K562 (cell line): ENCODE measurements around the gene NRN1L. TPM values are rescaled to one million over a fixed set of nuclear protein-coding genes. Genes with fewer than 3 reads are reported as not detected.

Experiments
- LCOR ChIP-seq: sonication (generic); formaldehyde crosslinking; IDR thresholded peaks from 2 replicates; pipeline ENCODE4 v1.8.0; 2022; ENCODE audit warnings: mild to moderate bottlenecking, missing genetic modification reagents
- PHF20 ChIP-seq: fragments of 450-650 bp; IDR thresholded peaks from 2 replicates; pipeline ENCODE4 v1.6.1; 2018; ENCODE audit not compliant: partially characterized antibody
- SMARCE1 ChIP-seq: fragments of 450-650 bp; IDR thresholded peaks from 2 replicates; pipeline ENCODE4 v1.7.1; 2016; ENCODE audit warnings: mild to moderate bottlenecking
- SPI1 ChIP-seq: IDR thresholded peaks from 2 replicates; pipeline ENCODE4 v1.6.1; 2011; ENCODE audit warnings: low read depth, low read length, control low read depth, borderline replicate concordance
- ZNF76 ChIP-seq: fragments of 250-450 bp; sonication (Bioruptor Pico); IDR thresholded peaks from 2 replicates; pipeline ENCODE4 v1.4.0; 2020; ENCODE audit warnings: mild to moderate bottlenecking, moderate library complexity, borderline replicate concordance
- polyA plus RNA-seq, 8 experiments: library from polyadenylated mRNA; depleted of rRNA in 4 of 8; stranded (reverse) in 5 of 8; unstranded in 3 of 8; fragments of >200 nt; fragmentation: Nextera tagmentation in 2 of 8; fragmentation: Illumina TruSeq in 1 of 8; extraction: Ambion mirVana in 2 of 8; extraction: Trizol in 1 of 8; gene quantifications; 2 replicates each; pipeline versions ENCODE4 v1.2.1 to v1.2.3, GENCODE V29; 2011 to 2014; ENCODE audit warnings: inconsistent platforms in 1 of 8, missing spikeins in 1 of 8
- total RNA-seq, 7 experiments: library from RNA; depleted of rRNA in 6 of 7; stranded (reverse); fragments of >200 nt in 6 of 7; fragmentation: Illumina TruSeq in 2 of 7; extraction: Trizol in 2 of 7; gene quantifications; 2 replicates each; pipeline versions ENCODE4 v1.2.1 to v1.2.3, GENCODE V29; 2011 to 2021; ENCODE audit warnings: low replicate concordance in 1 of 7
- TF ChIP-seq, protein P1 (sequence below), 2 experiments: fragments of 450-650 bp; IDR thresholded peaks; 2 replicates each; pipeline ENCODE4 v1.6.1; 2018; ENCODE audit warnings: mild to moderate bottlenecking in 2 of 2, low read depth in 1 of 2; ENCODE audit not compliant: partially characterized antibody in 2 of 2
- TF ChIP-seq, protein P2 (sequence below): conservative IDR thresholded peaks from 2 replicates; pipeline ENCODE4 v1.6.1; 2011; ENCODE audit warnings: low read depth, mild to moderate bottlenecking, low read length; ENCODE audit not compliant: control insufficient read depth
- TF ChIP-seq, protein P3 (sequence below): fragments of 450-650 bp; formaldehyde crosslinking; IDR thresholded peaks from 2 replicates; pipeline ENCODE4 v1.4.0; 2020; ENCODE audit warnings: mild to moderate bottlenecking, moderate library complexity
- TF ChIP-seq, protein P4 (sequence below): fragments of 450-650 bp; IDR thresholded peaks from 2 replicates; pipeline ENCODE4 v1.6.1; 2018; ENCODE audit not compliant: partially characterized antibody
- TF ChIP-seq, protein P5 (sequence below): fragments of 450-650 bp; IDR thresholded peaks from 2 replicates; pipeline ENCODE4 v1.6.1; 2016; ENCODE audit warnings: mild to moderate bottlenecking

NRN1L gene
- total and polyA plus RNA-seq, 9 of the 15 experiments (the other 6 are each of a cell fraction or from before 2014, with no cell fraction given), result 0.22 to 0.86 (median 0.61) TPM; not detected in 5

DNA sequence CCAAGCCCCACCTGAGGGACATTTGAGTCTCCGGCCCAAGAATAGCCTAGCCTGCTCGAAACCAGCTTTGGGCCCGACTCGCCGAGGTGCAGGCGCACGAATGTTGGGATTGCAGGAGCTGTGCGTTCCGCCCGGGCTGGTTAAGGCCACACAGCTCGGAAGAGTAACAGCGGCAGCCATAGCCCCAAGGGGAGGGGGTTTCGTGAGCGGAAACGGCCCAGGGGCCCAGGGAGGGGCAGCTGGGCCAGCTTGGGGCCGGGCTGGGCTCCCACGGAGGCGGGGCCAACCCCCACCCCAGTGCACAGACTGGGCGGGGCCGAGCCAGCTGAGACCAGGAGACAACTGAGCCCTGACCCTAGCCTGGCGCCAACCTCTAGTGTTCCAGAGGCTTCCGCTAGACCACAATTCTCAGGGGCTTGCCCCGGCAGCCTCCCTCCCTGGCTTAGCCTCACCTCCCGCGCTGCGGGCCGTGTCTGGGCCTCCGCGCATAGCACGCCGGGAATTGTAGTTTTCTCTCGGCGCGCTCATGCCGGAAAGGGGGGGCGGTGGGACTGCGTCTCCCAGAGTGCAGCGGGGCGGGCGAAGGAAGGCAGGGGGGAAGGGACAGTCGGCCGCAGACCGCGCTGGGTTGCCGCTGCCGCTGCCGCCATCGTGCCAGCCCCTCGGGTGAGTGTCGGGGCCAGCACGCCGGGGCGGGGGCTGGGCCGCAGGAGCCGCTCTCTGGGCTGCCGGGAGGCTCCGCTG is 38.2 kb upstream of the NRN1L start, which contains the start of gene NUTF2 (continued):
- TF ChIP-seq ZNF76 (CRISPR knock-in tag) (no peak; the same call in 1 of the 2 replicates), SPI1 (no peak), LCOR (CRISPR knock-in tag) (no peak; the same call in 1 of the 2 replicates), PHF20 (peak; percentile 44), SMARCE1 (peak; percentile 64; the same call in 1 of the 2 replicates)
- TF ChIP-seq, protein P1, sequence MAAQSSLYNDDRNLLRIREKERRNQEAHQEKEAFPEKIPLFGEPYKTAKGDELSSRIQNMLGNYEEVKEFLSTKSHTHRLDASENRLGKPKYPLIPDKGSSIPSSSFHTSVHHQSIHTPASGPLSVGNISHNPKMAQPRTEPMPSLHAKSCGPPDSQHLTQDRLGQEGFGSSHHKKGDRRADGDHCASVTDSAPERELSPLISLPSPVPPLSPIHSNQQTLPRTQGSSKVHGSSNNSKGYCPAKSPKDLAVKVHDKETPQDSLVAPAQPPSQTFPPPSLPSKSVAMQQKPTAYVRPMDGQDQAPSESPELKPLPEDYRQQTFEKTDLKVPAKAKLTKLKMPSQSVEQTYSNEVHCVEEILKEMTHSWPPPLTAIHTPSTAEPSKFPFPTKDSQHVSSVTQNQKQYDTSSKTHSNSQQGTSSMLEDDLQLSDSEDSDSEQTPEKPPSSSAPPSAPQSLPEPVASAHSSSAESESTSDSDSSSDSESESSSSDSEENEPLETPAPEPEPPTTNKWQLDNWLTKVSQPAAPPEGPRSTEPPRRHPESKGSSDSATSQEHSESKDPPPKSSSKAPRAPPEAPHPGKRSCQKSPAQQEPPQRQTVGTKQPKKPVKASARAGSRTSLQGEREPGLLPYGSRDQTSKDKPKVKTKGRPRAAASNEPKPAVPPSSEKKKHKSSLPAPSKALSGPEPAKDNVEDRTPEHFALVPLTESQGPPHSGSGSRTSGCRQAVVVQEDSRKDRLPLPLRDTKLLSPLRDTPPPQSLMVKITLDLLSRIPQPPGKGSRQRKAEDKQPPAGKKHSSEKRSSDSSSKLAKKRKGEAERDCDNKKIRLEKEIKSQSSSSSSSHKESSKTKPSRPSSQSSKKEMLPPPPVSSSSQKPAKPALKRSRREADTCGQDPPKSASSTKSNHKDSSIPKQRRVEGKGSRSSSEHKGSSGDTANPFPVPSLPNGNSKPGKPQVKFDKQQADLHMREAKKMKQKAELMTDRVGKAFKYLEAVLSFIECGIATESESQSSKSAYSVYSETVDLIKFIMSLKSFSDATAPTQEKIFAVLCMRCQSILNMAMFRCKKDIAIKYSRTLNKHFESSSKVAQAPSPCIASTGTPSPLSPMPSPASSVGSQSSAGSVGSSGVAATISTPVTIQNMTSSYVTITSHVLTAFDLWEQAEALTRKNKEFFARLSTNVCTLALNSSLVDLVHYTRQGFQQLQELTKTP (IDR thresholded peaks at IDR 0.05; ENCODE audit: low read depth in 1 of 2, partially characterized antibody in 2 of 2), result peak; percentile 37 to 98
- TF ChIP-seq, protein P2, sequence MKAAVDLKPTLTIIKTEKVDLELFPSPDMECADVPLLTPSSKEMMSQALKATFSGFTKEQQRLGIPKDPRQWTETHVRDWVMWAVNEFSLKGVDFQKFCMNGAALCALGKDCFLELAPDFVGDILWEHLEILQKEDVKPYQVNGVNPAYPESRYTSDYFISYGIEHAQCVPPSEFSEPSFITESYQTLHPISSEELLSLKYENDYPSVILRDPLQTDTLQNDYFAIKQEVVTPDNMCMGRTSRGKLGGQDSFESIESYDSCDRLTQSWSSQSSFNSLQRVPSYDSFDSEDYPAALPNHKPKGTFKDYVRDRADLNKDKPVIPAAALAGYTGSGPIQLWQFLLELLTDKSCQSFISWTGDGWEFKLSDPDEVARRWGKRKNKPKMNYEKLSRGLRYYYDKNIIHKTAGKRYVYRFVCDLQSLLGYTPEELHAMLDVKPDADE, result peak; percentile 98
- TF ChIP-seq, protein P3, sequence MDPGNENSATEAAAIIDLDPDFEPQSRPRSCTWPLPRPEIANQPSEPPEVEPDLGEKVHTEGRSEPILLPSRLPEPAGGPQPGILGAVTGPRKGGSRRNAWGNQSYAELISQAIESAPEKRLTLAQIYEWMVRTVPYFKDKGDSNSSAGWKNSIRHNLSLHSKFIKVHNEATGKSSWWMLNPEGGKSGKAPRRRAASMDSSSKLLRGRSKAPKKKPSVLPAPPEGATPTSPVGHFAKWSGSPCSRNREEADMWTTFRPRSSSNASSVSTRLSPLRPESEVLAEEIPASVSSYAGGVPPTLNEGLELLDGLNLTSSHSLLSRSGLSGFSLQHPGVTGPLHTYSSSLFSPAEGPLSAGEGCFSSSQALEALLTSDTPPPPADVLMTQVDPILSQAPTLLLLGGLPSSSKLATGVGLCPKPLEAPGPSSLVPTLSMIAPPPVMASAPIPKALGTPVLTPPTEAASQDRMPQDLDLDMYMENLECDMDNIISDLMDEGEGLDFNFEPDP (CRISPR knock-in tag), result no peak
- TF ChIP-seq, protein P4, sequence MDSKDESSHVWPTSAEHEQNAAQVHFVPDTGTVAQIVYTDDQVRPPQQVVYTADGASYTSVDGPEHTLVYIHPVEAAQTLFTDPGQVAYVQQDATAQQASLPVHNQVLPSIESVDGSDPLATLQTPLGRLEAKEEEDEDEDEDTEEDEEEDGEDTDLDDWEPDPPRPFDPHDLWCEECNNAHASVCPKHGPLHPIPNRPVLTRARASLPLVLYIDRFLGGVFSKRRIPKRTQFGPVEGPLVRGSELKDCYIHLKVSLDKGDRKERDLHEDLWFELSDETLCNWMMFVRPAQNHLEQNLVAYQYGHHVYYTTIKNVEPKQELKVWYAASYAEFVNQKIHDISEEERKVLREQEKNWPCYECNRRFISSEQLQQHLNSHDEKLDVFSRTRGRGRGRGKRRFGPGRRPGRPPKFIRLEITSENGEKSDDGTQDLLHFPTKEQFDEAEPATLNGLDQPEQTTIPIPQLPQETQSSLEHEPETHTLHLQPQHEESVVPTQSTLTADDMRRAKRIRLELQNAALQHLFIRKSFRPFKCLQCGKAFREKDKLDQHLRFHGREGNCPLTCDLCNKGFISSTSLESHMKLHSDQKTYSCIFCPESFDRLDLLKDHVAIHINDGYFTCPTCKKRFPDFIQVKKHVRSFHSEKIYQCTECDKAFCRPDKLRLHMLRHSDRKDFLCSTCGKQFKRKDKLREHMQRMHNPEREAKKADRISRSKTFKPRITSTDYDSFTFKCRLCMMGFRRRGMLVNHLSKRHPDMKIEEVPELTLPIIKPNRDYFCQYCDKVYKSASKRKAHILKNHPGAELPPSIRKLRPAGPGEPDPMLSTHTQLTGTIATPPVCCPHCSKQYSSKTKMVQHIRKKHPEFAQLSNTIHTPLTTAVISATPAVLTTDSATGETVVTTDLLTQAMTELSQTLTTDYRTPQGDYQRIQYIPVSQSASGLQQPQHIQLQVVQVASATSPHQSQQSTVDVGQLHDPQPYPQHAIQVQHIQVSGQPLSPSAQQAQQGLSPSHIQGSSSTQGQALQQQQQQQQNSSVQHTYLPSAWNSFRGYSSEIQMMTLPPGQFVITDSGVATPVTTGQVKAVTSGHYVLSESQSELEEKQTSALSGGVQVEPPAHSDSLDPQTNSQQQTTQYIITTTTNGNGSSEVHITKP, result peak; percentile 81
- TF ChIP-seq, protein P5, sequence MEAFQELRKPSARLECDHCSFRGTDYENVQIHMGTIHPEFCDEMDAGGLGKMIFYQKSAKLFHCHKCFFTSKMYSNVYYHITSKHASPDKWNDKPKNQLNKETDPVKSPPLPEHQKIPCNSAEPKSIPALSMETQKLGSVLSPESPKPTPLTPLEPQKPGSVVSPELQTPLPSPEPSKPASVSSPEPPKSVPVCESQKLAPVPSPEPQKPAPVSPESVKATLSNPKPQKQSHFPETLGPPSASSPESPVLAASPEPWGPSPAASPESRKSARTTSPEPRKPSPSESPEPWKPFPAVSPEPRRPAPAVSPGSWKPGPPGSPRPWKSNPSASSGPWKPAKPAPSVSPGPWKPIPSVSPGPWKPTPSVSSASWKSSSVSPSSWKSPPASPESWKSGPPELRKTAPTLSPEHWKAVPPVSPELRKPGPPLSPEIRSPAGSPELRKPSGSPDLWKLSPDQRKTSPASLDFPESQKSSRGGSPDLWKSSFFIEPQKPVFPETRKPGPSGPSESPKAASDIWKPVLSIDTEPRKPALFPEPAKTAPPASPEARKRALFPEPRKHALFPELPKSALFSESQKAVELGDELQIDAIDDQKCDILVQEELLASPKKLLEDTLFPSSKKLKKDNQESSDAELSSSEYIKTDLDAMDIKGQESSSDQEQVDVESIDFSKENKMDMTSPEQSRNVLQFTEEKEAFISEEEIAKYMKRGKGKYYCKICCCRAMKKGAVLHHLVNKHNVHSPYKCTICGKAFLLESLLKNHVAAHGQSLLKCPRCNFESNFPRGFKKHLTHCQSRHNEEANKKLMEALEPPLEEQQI, result no peak
